GM12878 (cell line): ENCODE measurements around the gene GALNTL6.

Source experiments
- CEBPB ChIP-seq, 2 experiments: fragments of 150-350 bp in 1 of 2; IDR thresholded peaks; 2 replicates each; pipeline ENCODE4 v1.6.1; 2012 to 2014; ENCODE audit warnings: low read depth in 2 of 2, low read length in 2 of 2, borderline replicate concordance in 1 of 2, inconsistent platforms in 1 of 2
- CHD1 ChIP-seq: IDR thresholded peaks from 2 replicates; pipeline ENCODE4 v1.6.1; 2012; ENCODE audit warnings: low read depth, low read length, improper control_type of control experiment
- CHD2 ChIP-seq: IDR thresholded peaks from 2 replicates; pipeline ENCODE4 v1.6.1; 2011; ENCODE audit warnings: low read depth, low read length, improper control_type of control experiment, borderline replicate concordance
- CTCF ChIP-seq, 3 experiments: IDR thresholded peaks in 2 of 3; conservative IDR thresholded peaks in 1 of 3; 2 replicates each; pipeline ENCODE4 v1.5.1; 2011; ENCODE audit warnings: low read depth in 3 of 3, low read length in 3 of 3, mild to moderate bottlenecking in 3 of 3, control low read depth in 2 of 3, moderate library complexity in 2 of 3, inconsistent platforms in 1 of 3, mixed read lengths in 1 of 3; ENCODE audit not compliant: control insufficient read depth in 2 of 3, insufficient read depth in 1 of 3; ENCODE audit errors: extremely low read depth in 1 of 3
- EZH2 ChIP-seq: IDR thresholded peaks from 2 replicates; pipeline ENCODE4 v1.6.1; 2012; ENCODE audit warnings: low read depth, mild to moderate bottlenecking, control low read depth, inconsistent platforms, low read length, borderline replicate concordance; ENCODE audit not compliant: control insufficient read depth
- TAF1 ChIP-seq: IDR thresholded peaks from 2 replicates; pipeline ENCODE4 v1.6.1; 2011; ENCODE audit warnings: mild to moderate bottlenecking, low read depth, low read length, borderline replicate concordance
- ZNF274 ChIP-seq: IDR thresholded peaks from one replicate; pipeline ENCODE4 v1.8.0; 2011; ENCODE audit not compliant: insufficient read length, insufficient read depth
- TF ChIP-seq, protein P1 (sequence below): IDR thresholded peaks from 2 replicates; pipeline ENCODE4 v1.6.1; 2012; ENCODE audit warnings: low read depth, low read length, improper control_type of control experiment

DNA sequence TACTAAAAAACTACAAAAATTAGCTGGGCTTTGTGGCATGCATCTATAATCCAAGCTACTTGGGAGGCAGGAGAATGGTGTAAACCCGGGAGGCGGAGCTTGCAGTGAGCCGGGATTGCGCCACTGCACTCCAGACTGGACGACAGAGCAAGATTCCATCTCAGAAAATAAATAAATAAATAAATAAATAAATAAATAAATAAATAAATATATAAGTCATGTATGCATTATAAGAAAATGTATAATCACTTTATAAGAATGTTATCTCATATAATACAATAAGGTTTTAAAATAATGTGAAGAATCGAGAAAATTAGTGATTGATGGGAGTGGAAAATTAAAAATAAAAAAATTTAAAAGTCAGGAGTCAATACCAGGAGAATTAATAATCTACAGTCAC, 127.5 kb downstream of the GALNTL6 start:
- TF ChIP-seq, protein P1, sequence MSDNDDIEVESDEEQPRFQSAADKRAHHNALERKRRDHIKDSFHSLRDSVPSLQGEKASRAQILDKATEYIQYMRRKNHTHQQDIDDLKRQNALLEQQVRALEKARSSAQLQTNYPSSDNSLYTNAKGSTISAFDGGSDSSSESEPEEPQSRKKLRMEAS: no peak
- TF ChIP-seq TAF1: no peak
- TF ChIP-seq CTCF (IDR thresholded peaks at IDR 0.05 in 2 of 3, conservative IDR thresholded peaks at IDR 0.05 in 1 of 3; ENCODE audit: control insufficient read depth in 2 of 3, extremely low read depth in 1 of 3, insufficient read depth in 1 of 3, low read depth in 3 of 3, low read length in 3 of 3): no peak
- no peak for TF ChIP-seq CHD2
- no peak for TF ChIP-seq CEBPB (IDR thresholded peaks at IDR 0.05; ENCODE audit: borderline replicate concordance in 1 of 2, low read depth in 2 of 2, low read length in 2 of 2)
- TF ChIP-seq ZNF274: no peak
- no peak for TF ChIP-seq CHD1
- no peak for TF ChIP-seq EZH2
